IPS-20b (cell line): ENCODE results near the gene INPP5J.

Experiments
- H3K27ac ChIP-seq: one replicate; pipeline ENCODE4 v1.5.1; 2013; ENCODE audit warnings: low read length
- H3K27me3 ChIP-seq: 2 replicates; pipeline ENCODE4 v1.6.1; 2013; ENCODE audit warnings: mild to moderate bottlenecking, low read length, inconsistent platforms; ENCODE audit not compliant: insufficient read depth
- H3K36me3 ChIP-seq: 2 replicates; pipeline ENCODE4 v1.6.1; 2013; ENCODE audit warnings: low read depth, mild to moderate bottlenecking, inconsistent platforms, low read length, moderate library complexity; ENCODE audit not compliant: insufficient read depth
- H3K4me1 ChIP-seq: 2 replicates; pipeline ENCODE4 v1.6.1; 2013; ENCODE audit warnings: mild to moderate bottlenecking, control low read depth, inconsistent platforms, low read length, moderate library complexity; ENCODE audit not compliant: insufficient read depth
- H3K4me3 ChIP-seq: 2 replicates; pipeline ENCODE4 v1.5.1; 2013; ENCODE audit warnings: mild to moderate bottlenecking, low read length, inconsistent platforms
- H3K9ac ChIP-seq: 2 replicates; pipeline ENCODE4 v1.6.1; 2013; ENCODE audit warnings: low read depth, mild to moderate bottlenecking, inconsistent platforms, low read length, moderate library complexity
- H3K9me3 ChIP-seq: 2 replicates; pipeline ENCODE4 v1.6.1; 2013; ENCODE audit warnings: mild to moderate bottlenecking, low read depth, low read length, inconsistent platforms; ENCODE audit not compliant: insufficient read depth

Gene INPP5J

GRCh38 chr22:31135706-31136105 lies 12.9 kb downstream of the INPP5J start:
- Histone ChIP-seq H3K9me3 (no peaks in the 10 kb centered on the region), H3K4me1 (peaks cover 2% of the 10 kb centered on the region; the same call in 1 of the 2 replicates), H3K4me3 (no peak overlapping the region), H3K27ac (no peak overlapping the region), H3K27me3 (no peaks in the 10 kb centered on the region), H3K36me3 (peaks cover 51% of the 10 kb centered on the region; the same call in 1 of the 2 replicates), H3K9ac (no peak overlapping the region)

GRCh38 chr22:31136155-31136554 lies 13.4 kb downstream of the INPP5J start:
- Histone ChIP-seq H3K27ac (no peak overlapping the region), H3K4me3 (no peak overlapping the region), H3K36me3 (peaks cover 51% of the 10 kb centered on the region; the same call in 1 of the 2 replicates), H3K9ac (no peak overlapping the region), H3K4me1 (peaks cover 6% of the 10 kb centered on the region; the same call in 1 of the 2 replicates), H3K9me3 (no peaks in the 10 kb centered on the region), H3K27me3 (no peaks in the 10 kb centered on the region)

- peaks cover 6% of the 10 kb centered on the region; the same call in 1 of the 2 replicates for H3K4me1 ChIP-seq
- H3K36me3 ChIP-seq: peaks cover 51% of the 10 kb centered on the region; the same call in 1 of the 2 replicates
- H3K9me3 ChIP-seq: no peaks in the 10 kb centered on the region
- no peaks in the 10 kb centered on the region for H3K27me3 ChIP-seq
- no peak overlapping the region for H3K9ac ChIP-seq
- no peak overlapping the region for H3K4me3 ChIP-seq
- no peak overlapping the region for H3K27ac ChIP-seq
Measured at GRCh38 chr22:31136711-31137110, 13.9 kb downstream of the INPP5J start.

GRCh38 chr22:31137721-31138120 lies 15.0 kb downstream of the INPP5J start:
- Histone ChIP-seq H3K27ac (no peak overlapping the region), H3K4me1 (peaks cover 6% of the 10 kb centered on the region; the same call in 1 of the 2 replicates), H3K4me3 (no peak overlapping the region), H3K9ac (no peak overlapping the region), H3K9me3 (no peaks in the 10 kb centered on the region), H3K27me3 (no peaks in the 10 kb centered on the region), H3K36me3 (peaks cover 49% of the 10 kb centered on the region; the same call in 1 of the 2 replicates)

GRCh38 chr22:31138126-31138525 lies 15.4 kb downstream of the INPP5J start:
- peak overlapping the region; percentile 88; the same call in 1 of the 2 replicates for H3K4me3 ChIP-seq
- H3K36me3 ChIP-seq: peaks cover 45% of the 10 kb centered on the region; the same call in 1 of the 2 replicates
- H3K9me3 ChIP-seq: no peaks in the 10 kb centered on the region
- H3K27ac ChIP-seq: no peak overlapping the region
- peaks cover 6% of the 10 kb centered on the region; the same call in 1 of the 2 replicates for H3K4me1 ChIP-seq
- H3K27me3 ChIP-seq: no peaks in the 10 kb centered on the region
- H3K9ac ChIP-seq: no peak overlapping the region; the same call in 1 of the 2 replicates

- H3K4me3 ChIP-seq: peak overlapping the region; percentile 88; the same call in 1 of the 2 replicates
- peak overlapping the region; percentile 89; the same call in 1 of the 2 replicates for H3K9ac ChIP-seq
- peaks cover 41% of the 10 kb centered on the region; the same call in 1 of the 2 replicates for H3K36me3 ChIP-seq
- H3K27ac ChIP-seq: peak overlapping the region; percentile 62
- H3K4me1 ChIP-seq: peaks cover 6% of the 10 kb centered on the region; the same call in 1 of the 2 replicates
- no peaks in the 10 kb centered on the region for H3K9me3 ChIP-seq
- no peaks in the 10 kb centered on the region for H3K27me3 ChIP-seq
Measured at GRCh38 chr22:31139066-31139465, 16.3 kb downstream of the INPP5J start.

- Histone ChIP-seq H3K27me3 (no peaks in the 10 kb centered on the region), H3K9ac (peak within 1 kb of the TSS; percentile 89; the same call in 1 of the 2 replicates), H3K4me3 (peak within 1 kb of the TSS; percentile 88; the same call in 1 of the 2 replicates), H3K36me3 (peaks cover 33% of the 10 kb centered on the region; the same call in 1 of the 2 replicates), H3K9me3 (no peaks in the 10 kb centered on the region), H3K4me1 (peaks cover 6% of the 10 kb centered on the region; the same call in 1 of the 2 replicates), H3K27ac (peak within 1 kb of the TSS; percentile 95)
Measured at GRCh38 chr22:31139866-31140716, 17.3 kb downstream of the INPP5J start, which contains the start of gene PLA2G3. TSS of gene PLA2G3 (minus strand) at chr22:31140508. CDS start at chr22:31140354, 154 bp downstream.

- H3K4me1 ChIP-seq: peaks cover 6% of the 10 kb centered on the region; the same call in 1 of the 2 replicates
- no peaks in the 10 kb centered on the region for H3K27me3 ChIP-seq
- peaks cover 26% of the 10 kb centered on the region; the same call in 1 of the 2 replicates for H3K36me3 ChIP-seq
- no peak overlapping the region; the same call in 1 of the 2 replicates for H3K4me3 ChIP-seq
- no peaks in the 10 kb centered on the region for H3K9me3 ChIP-seq
- H3K9ac ChIP-seq: peak overlapping the region; percentile 89; the same call in 1 of the 2 replicates
- H3K27ac ChIP-seq: peak overlapping the region; percentile 95
Measured at GRCh38 chr22:31140746-31141145, 18.0 kb downstream of the INPP5J start.

- H3K4me3 ChIP-seq: no peak overlapping the region
- no peaks in the 10 kb centered on the region for H3K27me3 ChIP-seq
- H3K27ac ChIP-seq: no peak overlapping the region
- peaks cover 6% of the 10 kb centered on the region; the same call in 1 of the 2 replicates for H3K4me1 ChIP-seq
- peaks cover 18% of the 10 kb centered on the region; the same call in 1 of the 2 replicates for H3K36me3 ChIP-seq
- H3K9ac ChIP-seq: no peak overlapping the region; the same call in 1 of the 2 replicates
- H3K9me3 ChIP-seq: no peaks in the 10 kb centered on the region
Measured at GRCh38 chr22:31141551-31141950, 18.8 kb downstream of the INPP5J start.

- H3K4me1 ChIP-seq: peaks cover 6% of the 10 kb centered on the region; the same call in 1 of the 2 replicates
- no peaks in the 10 kb centered on the region for H3K27me3 ChIP-seq
- no peak overlapping the region for H3K4me3 ChIP-seq
- H3K36me3 ChIP-seq: peaks cover 11% of the 10 kb centered on the region; the same call in 1 of the 2 replicates
- no peak overlapping the region for H3K9ac ChIP-seq
- no peaks in the 10 kb centered on the region for H3K9me3 ChIP-seq
- no peak overlapping the region for H3K27ac ChIP-seq
Measured at GRCh38 chr22:31142285-31142684, 19.5 kb downstream of the INPP5J start.

- no peak overlapping the region for H3K9ac ChIP-seq
- peaks cover 3% of the 10 kb centered on the region; the same call in 1 of the 2 replicates for H3K36me3 ChIP-seq
- H3K4me3 ChIP-seq: no peak overlapping the region
- peaks cover 6% of the 10 kb centered on the region; the same call in 1 of the 2 replicates for H3K4me1 ChIP-seq
- no peaks in the 10 kb centered on the region for H3K9me3 ChIP-seq
- no peak overlapping the region for H3K27ac ChIP-seq
- no peaks in the 10 kb centered on the region for H3K27me3 ChIP-seq
Measured at GRCh38 chr22:31143038-31143437, 20.3 kb downstream of the INPP5J start.
